ENCODE data around the gene EVI2B. TPM values are rescaled to one million over a fixed set of nuclear protein-coding genes. Genes with fewer than 3 reads are reported as not detected.

Gene EVI2B
- total RNA-seq, 4 donors from 2014 or later, result 13.5 to 36.9 (median 29.6) TPM

GRCh38 chr17:31339906-31340661 is 26.2 kb upstream of the EVI2B start:
- peak; percentile 81 for ATAC-seq (ENCODE audit: low FRiP score)
- DNase-seq (ENCODE audit: low spot score), result no peak
- no peak for TF ChIP-seq CTCF (IDR thresholded peaks at IDR 0.05)

- no peak for ATAC-seq (ENCODE audit: low FRiP score)
- no peak for DNase-seq (ENCODE audit: low spot score)
- TF ChIP-seq CTCF (IDR thresholded peaks at IDR 0.05), result no peak
These were observed 15.4 kb upstream of the EVI2B start for GRCh38 chr17:31329221-31329620.

- ATAC-seq (ENCODE audit: low FRiP score) (no peak), DNase-seq (ENCODE audit: low spot score) (no peak)
- no peak for TF ChIP-seq CTCF (IDR thresholded peaks at IDR 0.05)
These were observed 14.3 kb upstream of the EVI2B start for GRCh38 chr17:31328160-31328535.

GRCh38 chr17:31327534-31328159 is 13.8 kb upstream of the EVI2B start:
- TF ChIP-seq CTCF (IDR thresholded peaks at IDR 0.05), result no peak
- DNase-seq (ENCODE audit: low spot score) (no peak), ATAC-seq (ENCODE audit: low FRiP score) (no peak)

- no peak for TF ChIP-seq CTCF (IDR thresholded peaks at IDR 0.05)
- no peak for ATAC-seq (ENCODE audit: low FRiP score)
- no peak for DNase-seq (ENCODE audit: low spot score)
These were observed 9.7 kb upstream of the EVI2B start for GRCh38 chr17:31323551-31323950.

- no peak for ATAC-seq (ENCODE audit: low FRiP score)
- DNase-seq (ENCODE audit: low spot score), result no peak
- TF ChIP-seq CTCF (IDR thresholded peaks at IDR 0.05), result no peak
These were observed 8.1 kb upstream of the EVI2B start for GRCh38 chr17:31321966-31322365.

- no peak for ATAC-seq (ENCODE audit: low FRiP score)
- TF ChIP-seq CTCF (IDR thresholded peaks at IDR 0.05), result no peak
- DNase-seq (ENCODE audit: low spot score), result no peak
These were observed 7.6 kb upstream of the EVI2B start, which contains the start of gene EVI2A for GRCh38 chr17:31321481-31321880. Gene EVI2A (minus strand): TSS chr17:31321622. CDS start chr17:31319013, 2,609 bp downstream.
